A673 (cell line): Measurements from ENCODE around the gene FLNC. TPM values are rescaled to one million over a fixed set of nuclear protein-coding genes. Genes with fewer than 3 reads are reported as not detected.

ENCODE experiments used
- BruUV-seq: library from RNA; stranded (reverse); fragments of 400-500 nt; replicated peaks from 2 replicates; lab custom pipeline; 2021; lab: Mats Ljungman, UMichigan
- CTCF ChIA-PET: fragments of 300-600 bp; sonication (Branson Sonifier 250); formaldehyde crosslinking; loops from one replicate; lab custom pipeline; 2022; ENCODE audit warnings: antibody characterized with exemption; lab: Charles Lee
- POLR2A ChIA-PET: fragments of 300-600 bp; sonication (Branson Sonifier 250); formaldehyde crosslinking; loops from one replicate; lab custom pipeline; 2022; ENCODE audit warnings: antibody characterized with exemption; ENCODE audit not compliant: low non-redundant PET; lab: Charles Lee
- DNase-seq: peaks from one replicate; pipeline ENCODE4 v3.0.0-alpha.2; 2015; ENCODE audit warnings: low spot score
- H3K27ac ChIP-seq: fragments of 200-600 bp; sonication (generic); 2 replicates; pipeline ENCODE4 v1.5.1; 2016; ENCODE audit warnings: mixed run types, low read depth, mild to moderate bottlenecking, mixed read lengths, antibody characterized with exemption, low read length; ENCODE audit not compliant: poor library complexity, severe bottlenecking
- H3K27me3 ChIP-seq: fragments of 200-600 bp; sonication (generic); replicated peaks from 2 replicates; pipeline ENCODE4 v1.6.1; 2017; ENCODE audit warnings: mixed run types, low read depth, mild to moderate bottlenecking, mixed read lengths, antibody characterized with exemption, low read length; ENCODE audit not compliant: insufficient read depth, poor library complexity
- H3K36me3 ChIP-seq: fragments of 200-600 bp; sonication (generic); 2 replicates; pipeline ENCODE4 v1.6.1; 2016; ENCODE audit warnings: mixed run types, mild to moderate bottlenecking, mixed read lengths, antibody characterized with exemption, low read length; ENCODE audit not compliant: insufficient read depth, poor library complexity, severe bottlenecking
- H3K4me1 ChIP-seq: fragments of 200-600 bp; sonication (generic); 2 replicates; pipeline ENCODE4 v1.6.1; 2017; ENCODE audit warnings: mixed run types, mild to moderate bottlenecking, mixed read lengths, antibody characterized with exemption, low read length; ENCODE audit not compliant: insufficient read depth, poor library complexity, severe bottlenecking
- H3K4me3 ChIP-seq: fragments of 200-600 bp; sonication (generic); 2 replicates; pipeline ENCODE4 v1.5.1; 2016; ENCODE audit warnings: low read depth, mixed run types, mild to moderate bottlenecking, mixed read lengths, low read length; ENCODE audit not compliant: poor library complexity, severe bottlenecking
- H3K9me3 ChIP-seq: fragments of 200-600 bp; sonication (generic); 2 replicates; pipeline ENCODE4 v1.6.1; 2016; ENCODE audit warnings: mixed run types, low read depth, mild to moderate bottlenecking, mixed read lengths, antibody characterized with exemption, low read length; ENCODE audit not compliant: poor library complexity, severe bottlenecking
- EZH2 ChIP-seq: fragments of 200-600 bp; sonication (generic); IDR thresholded peaks from 2 replicates; pipeline ENCODE4 v1.6.1; 2017; ENCODE audit warnings: borderline replicate concordance, low read depth, mild to moderate bottlenecking, mixed read lengths, antibody characterized with exemption, low read length; ENCODE audit not compliant: poor library complexity, severe bottlenecking
- intact Hi-C: fragments of 100-400 bp; cut with micrococcal nuclease; formaldehyde crosslinking; loops from one replicate; pipeline ENCODE4 v1.10.0; 2022; ENCODE audit not compliant: unreplicated experiment
- total RNA-seq: library from RNA; stranded (reverse); gene quantifications from 2 replicates; pipeline ENCODE4 v1.2.3, GENCODE V29; 2021
- TF ChIP-seq, protein P1 (sequence below): fragments of 300-800, 200-600 bp; sonication (generic); conservative IDR thresholded peaks from 2 replicates; pipeline ENCODE4 v1.5.1; 2017; ENCODE audit warnings: low read depth, mild to moderate bottlenecking, antibody characterized with exemption, low read length, moderate library complexity, mixed read lengths

Gene FLNC
- total RNA-seq, 1 experiment from 2014 or later = 6.5 TPM

GRCh38 chr7:128842674-128843641, 12.8 kb downstream of the FLNC start:
- Histone ChIP-seq H3K4me1 (no peaks in the 10 kb centered on the region), H3K27me3 (no peaks in the 10 kb centered on the region), H3K9me3 (no peaks in the 10 kb centered on the region), H3K27ac (no peak overlapping the region), H3K36me3 (no peaks in the 10 kb centered on the region), H3K4me3 (no peak overlapping the region)
- BruUV-seq = no TSS peak
- ChIA-PET POLR2A (no interaction called here), CTCF (interaction anchor here (0.6 to 1.8 kb wide), 3 partner anchors 31 to 591 kb away, joined by 4 to 10 read pairs (median 6); partner anchors contain the start of gene STRIP2)
- TF ChIP-seq EZH2 = no peak
- TF ChIP-seq, protein P1, sequence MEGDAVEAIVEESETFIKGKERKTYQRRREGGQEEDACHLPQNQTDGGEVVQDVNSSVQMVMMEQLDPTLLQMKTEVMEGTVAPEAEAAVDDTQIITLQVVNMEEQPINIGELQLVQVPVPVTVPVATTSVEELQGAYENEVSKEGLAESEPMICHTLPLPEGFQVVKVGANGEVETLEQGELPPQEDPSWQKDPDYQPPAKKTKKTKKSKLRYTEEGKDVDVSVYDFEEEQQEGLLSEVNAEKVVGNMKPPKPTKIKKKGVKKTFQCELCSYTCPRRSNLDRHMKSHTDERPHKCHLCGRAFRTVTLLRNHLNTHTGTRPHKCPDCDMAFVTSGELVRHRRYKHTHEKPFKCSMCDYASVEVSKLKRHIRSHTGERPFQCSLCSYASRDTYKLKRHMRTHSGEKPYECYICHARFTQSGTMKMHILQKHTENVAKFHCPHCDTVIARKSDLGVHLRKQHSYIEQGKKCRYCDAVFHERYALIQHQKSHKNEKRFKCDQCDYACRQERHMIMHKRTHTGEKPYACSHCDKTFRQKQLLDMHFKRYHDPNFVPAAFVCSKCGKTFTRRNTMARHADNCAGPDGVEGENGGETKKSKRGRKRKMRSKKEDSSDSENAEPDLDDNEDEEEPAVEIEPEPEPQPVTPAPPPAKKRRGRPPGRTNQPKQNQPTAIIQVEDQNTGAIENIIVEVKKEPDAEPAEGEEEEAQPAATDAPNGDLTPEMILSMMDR = no peak
- no peak for DNase-seq
- intact Hi-C loops = no loop called here

DNA sequence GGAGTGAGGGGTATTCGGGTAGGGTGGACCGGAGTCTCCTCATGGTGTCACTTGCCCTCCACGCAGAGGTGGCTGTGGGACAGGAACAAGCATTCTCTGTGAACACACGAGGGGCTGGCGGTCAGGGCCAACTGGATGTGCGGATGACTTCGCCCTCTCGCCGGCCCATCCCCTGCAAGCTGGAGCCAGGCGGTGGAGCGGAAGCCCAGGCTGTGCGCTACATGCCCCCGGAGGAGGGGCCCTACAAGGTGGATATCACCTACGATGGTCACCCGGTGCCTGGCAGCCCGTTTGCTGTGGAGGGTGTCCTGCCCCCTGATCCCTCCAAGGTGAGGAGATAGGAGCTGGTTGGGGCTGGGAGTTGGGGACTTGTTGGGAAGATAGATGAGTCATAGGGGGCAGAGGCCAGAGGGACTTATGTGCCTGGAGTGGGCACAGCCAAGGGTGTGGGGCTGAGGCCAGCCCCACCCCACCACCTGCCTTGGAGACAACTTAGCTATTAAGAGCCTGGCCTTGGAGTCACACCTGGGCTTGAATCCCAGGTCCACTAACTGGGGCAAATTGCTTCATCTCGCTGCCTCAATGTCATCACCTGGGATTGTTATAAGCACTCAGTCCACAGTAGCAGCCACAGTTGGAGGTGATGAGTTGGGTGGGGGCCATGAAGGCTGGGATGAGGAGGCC, 13.9 kb downstream of the FLNC start:
- ChIA-PET CTCF (no interaction called here), POLR2A (no interaction called here)
- H3K9me3 ChIP-seq = no peaks in the 10 kb centered on the region
- no peak for DNase-seq
- no peaks in the 10 kb centered on the region for H3K36me3 ChIP-seq
- no peak overlapping the region for H3K27ac ChIP-seq
- TF ChIP-seq EZH2 = no peak
- TF ChIP-seq, protein P1 = no peak
- no peaks in the 10 kb centered on the region for H3K4me1 ChIP-seq
- intact Hi-C loops = no loop called here
- H3K27me3 ChIP-seq = no peaks in the 10 kb centered on the region
- BruUV-seq = no TSS peak
- no peak overlapping the region for H3K4me3 ChIP-seq

- no peaks in the 10 kb centered on the region for H3K27me3 ChIP-seq
- H3K4me1 ChIP-seq = no peaks in the 10 kb centered on the region
- intact Hi-C loops = no loop called here
- H3K36me3 ChIP-seq = no peaks in the 10 kb centered on the region
- CTCF ChIA-PET = no interaction called here
- no peak overlapping the region for H3K4me3 ChIP-seq
- no peaks in the 10 kb centered on the region for H3K9me3 ChIP-seq
- H3K27ac ChIP-seq = no peak overlapping the region
- POLR2A ChIA-PET = interaction anchor here (0.6 kb wide), 1 partner anchor 11 kb away, joined by 3 read pairs; no protein-coding TSS in a partner anchor
- TF ChIP-seq EZH2 = no peak
- TF ChIP-seq, protein P1 = no peak
- DNase-seq = no peak
- no TSS peak for BruUV-seq
These were observed 14.6 kb downstream of the FLNC start for GRCh38 chr7:128844777-128845311.
